GM21737 (cell line): ENCODE measurements around the gene CARD16.
"Not testable (repeated sequence)": the region's sequence is repeated elsewhere in the genome, so short reads cannot be mapped to it uniquely, and the experiment has no call there.

ENCODE experiments used
- ATAC-seq: cut with Tn5 transposase; IDR thresholded peaks from one replicate; pipeline ENCODE4 v1.9.1; 2021; ENCODE audit warnings: mild to moderate bottlenecking, moderate library complexity; ENCODE audit not compliant: unreplicated experiment

Gene CARD16

DNA sequence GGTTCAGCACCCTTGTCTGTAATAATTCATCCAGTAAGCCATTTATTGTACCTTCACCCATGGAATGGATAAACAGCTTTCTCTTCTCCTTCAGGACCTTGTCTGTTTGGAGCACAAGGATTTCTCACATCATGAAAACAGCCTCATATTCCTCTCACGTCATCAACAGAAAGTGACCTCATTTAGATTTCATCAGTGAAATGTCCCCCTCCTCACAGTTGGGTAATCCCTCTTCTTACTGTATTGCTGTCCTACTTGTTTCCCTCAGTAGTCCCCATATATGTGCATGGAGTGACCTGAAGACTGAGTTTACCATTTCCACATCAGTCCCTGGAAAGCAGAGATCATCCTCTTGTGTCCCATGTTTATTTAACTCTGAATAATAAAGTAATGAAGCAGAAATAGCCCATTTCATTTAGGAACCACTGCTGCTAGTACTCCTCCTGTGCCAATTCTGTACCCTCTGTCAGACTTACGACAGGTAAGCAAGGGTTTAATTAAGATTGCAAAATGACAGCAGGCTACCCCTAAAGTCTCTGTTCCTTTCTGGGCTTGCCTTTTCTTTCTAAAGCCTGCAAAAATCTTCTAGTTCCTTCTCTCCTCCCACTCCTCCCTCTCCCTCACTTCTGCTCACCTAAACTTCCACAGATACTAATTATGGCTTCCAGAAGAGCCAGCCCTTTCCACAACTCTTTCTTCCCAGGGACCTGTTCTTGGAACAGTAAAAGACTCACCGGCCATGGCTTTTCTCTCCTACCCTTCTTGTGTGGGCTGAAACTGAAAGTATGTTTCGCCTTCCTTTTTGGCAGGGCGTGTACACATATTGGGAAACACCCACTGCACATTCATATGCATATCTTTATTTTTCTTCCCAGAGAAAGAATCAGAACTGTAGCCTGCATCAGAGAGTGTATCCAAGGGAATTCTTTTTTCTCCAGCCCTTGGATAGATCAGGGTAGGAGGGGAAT, at the start of gene CARD16:
Gene CARD16, minus strand, starts transcription at position 779 of the 968 bp plus-strand sequence. Its CDS starts 38 bp downstream, at position 741.
- ATAC-seq, result peak; percentile 99

DNA sequence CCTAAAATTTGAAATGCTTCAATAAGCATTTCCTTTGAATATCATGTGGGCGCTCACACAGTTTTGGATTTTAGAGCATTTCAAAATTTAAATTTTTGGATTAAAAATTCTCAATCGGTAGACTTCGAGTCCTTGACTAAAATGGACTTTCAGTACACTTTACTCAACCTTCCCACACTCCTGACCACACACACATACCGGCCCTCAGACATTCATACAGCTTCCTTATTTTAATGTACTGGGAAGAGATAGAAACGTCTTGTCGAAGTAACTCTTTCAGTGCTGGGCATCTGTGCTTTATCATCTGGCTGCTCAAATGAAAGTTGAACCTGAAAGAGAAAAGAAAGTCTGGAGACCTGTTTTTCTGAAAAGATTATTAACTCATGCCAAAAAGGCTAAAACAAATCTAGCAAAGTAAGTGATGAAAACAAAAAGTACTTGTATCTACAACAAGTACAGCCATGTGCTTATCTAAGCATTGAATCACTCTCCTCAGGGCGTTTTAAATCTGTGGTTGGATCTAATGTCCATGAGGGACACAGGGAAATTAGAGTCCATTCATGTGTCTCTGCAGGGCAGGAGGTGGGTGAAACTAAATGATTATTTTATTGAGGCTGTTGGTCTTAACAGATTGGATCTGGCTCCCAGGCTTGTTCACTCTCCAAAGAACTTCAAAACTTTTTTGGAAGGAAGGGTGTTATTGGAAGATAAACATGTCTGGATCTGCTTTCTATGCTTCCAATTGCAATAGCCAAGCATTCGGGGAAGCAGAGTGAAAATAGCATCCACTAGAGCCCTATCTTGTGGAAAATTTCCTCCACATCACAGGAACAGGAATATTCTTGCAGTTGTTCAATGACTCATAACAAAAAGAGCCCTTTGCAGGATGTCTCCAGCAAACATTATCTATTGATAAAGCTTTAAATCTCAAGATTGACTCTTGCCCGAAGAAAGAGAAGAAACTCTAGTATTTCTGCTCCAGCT, 47.4 kb upstream of the CARD16 start:
- ATAC-seq, result no peak

DNA sequence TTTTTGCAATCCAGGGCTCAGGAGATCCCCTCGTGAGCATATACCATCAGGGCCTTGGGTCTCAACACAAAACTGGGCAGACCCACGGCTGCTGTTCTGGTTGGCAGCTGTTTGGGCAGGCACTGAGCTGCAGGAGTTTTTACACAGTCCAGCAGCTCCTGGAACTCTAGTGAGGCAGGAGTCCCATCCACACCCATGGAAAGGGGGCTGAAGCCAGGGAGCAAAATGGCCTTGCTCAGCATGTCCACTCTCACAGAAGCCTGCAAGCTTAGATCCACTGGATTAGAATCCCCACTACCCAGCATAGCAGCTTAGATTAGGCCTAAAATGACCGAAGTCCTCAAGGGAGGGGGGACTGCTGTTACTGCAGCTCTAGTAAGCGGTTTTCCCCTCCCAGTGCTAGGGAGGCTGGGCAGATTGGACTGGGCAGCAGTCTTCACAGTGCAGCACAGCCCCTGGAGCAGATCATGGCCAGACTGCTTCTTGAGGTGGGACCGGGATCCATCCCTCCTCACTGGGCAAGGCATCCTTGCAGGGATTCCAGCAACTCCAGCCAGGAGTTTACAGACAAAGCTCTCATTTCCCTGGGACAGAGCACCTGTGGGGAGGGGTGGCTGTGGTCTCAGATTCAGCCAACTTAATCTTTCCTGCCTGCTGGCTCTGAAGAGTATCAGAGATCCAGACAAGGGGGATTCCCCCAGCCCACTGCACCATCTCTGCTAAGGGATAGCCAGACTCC, 36.4 kb upstream of the CARD16 start:
- no peak for ATAC-seq

DNA sequence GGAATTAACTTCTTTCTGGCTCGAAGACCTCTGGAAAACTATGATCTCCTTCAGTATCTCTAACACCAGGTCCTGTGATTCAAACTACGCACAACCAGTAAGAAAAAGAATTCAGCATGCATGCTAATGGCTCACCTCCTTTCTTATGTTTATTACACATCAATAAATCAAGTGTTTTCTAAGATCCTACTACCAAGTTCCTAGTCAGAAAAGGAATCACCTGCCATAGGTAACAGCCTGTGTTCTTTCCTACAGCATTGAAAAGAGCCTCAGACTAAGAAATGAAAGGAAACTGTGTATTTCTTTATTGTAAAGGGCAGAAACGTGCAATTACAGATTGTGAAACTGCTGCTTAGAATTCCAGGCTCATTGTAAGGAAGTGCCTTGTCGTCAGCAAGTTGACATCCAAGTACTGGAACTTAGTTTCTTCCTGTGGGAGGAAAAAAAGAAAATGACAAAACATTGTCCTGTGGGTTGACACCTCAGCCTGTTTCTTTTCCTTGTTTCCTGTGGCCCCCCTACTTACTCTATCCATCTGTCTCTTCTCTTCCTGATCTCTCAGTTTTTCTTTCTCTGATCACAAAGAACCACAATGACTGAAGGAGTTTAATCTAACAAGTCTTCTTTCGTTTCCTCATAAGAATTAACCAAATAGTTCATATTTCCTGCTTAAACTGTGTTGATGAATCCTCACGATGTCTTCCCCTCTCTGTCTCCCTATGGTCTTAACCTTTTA, 35.2 kb upstream of the CARD16 start:
- not testable (repeated sequence) for ATAC-seq

DNA sequence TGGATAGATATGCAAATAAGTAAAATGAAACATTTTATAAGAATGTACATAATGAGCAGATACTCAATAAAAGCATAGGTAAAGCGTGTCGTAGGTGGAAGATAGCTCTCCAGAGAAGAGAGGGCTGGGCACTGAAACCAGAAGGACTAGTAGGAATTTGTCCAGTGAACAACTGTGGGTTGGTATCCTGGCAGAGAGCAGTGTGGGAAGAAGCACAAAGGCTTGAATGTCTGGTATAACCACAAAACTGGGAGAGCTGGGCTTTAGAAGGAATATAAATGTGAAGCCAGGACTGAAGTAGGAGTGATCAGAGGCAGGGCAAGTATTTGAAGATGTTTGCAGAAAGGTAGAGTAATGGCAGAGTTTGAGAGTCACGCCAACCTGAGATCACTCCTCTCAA, 33.1 kb upstream of the CARD16 start:
- ATAC-seq, result no peak

DNA sequence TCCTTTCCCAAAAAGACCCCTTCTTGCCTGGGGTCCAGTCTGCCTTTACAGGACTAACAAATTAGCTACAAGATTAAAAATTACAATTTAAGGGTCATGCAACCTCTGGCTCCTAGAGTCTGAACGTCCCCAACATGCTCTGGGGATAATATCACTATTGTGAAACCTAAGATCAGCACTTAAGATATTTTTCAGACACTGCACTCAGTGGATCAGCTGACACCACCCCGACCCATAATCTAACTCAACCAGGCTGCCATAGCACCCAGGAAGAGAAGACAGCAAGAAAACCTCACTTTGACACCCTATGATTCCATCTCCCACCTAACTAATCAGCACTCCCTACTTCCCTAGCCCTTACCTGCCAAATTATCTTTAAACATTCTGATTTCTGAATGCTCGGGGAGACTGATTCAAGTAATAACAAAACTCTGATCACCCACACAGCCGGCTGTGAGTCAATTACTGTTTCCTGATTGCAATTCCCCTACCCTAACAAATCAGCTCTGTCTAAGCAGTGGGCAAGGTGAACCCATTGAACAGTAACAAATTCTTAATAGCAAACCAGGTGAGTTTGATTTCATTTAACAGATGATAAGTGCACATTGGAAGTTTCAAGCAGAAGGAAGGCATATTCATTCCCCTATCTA, 32.1 kb upstream of the CARD16 start:
- not testable (repeated sequence) for ATAC-seq

DNA sequence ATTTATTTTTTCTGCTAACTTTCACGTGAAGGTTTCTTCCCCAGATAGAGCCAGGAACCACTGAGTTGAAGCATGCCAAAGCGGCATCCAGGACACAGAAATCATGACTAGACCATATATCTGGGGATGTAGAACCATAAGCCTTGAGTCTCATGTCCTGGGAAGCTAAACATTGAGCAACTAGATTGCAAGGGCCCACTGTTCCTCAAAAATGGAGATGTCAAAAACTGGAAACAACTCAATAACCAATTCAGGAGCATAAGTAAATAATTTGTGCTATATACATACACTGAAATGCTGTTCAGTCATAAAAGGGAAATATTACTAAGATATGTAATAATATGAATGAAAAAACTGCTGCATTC, 29.0 kb upstream of the CARD16 start:
- no peak for ATAC-seq

DNA sequence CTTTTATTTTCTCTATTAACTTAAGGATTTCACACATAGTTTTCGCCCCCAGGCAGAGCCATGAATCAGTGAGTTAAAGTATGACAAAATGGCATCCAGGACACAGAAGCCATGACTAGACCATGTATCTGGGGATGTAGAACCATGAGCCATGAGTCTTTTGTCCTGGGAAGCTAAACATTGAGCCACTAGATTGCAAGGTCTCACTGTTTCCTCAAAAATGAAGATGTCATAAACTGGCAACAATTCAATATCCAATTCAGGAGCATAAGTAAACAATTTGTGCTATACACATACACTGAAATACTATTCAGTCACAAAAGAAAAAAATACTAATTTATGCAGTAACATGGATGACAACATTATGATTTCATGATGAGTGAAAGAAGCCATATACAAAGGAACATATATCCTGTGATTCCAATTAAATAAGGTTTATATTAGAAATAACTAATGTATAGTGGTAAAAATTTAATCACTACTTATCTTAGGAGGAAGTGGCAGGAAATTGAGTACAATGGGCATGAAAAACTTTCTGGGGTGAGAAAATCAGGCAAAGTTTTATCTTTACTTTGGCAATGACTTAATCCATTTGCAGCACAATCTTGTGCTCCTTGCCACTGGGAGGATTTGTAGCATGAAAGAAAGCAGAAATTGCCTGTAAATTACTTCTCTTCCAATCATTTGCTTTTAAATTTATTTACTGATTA, 28.5 kb upstream of the CARD16 start:
- ATAC-seq, result no peak

DNA sequence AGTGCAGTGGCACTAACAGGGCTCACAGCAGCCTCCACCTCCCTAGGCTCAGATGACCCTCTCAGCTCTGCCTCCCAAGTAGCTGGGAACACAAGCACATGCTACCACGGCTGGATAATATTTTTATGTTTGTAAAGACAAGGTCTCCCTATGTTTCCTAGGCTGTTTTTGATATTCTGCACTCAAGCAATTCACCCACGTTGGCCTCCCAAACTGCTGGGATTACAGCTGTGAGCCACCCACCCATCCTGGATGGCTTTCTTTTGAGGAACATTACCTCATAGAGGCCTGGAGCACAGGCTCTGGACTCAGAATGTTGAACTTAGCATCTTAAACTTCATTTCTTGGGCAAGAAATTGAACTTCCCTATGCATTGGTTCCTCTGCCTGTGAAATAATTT, 26.9 kb upstream of the CARD16 start:
- ATAC-seq, result not testable (repeated sequence)

DNA sequence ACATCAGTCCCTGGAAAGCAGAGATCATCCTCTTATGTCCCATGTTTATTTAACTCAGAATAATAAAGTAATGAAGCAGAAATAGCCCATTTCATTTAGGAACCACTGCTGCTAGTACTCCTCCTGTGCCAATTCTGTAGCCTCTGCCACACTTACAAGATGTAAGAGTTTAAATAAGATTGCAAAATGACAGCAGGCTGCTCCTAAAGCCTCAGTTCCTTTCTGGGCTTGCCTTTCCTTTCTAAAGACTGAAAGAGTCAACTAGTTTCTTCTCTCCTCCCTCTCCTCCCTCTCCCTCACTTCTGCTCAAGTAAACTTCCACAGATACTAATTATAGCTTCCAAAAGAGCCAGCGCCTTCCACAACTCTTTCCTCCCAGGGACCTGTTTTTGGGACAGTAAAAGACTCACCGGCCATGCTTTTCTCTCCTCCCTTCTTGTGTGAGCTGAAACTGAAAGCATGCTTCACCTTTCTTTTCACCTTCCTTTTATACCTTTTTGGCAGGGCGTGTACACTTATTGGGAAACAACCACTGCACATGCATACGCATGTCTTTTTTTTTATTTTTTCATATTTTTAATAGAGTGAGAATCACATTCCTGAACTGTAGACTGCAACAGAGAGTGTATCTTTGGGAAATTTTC, 26.1 kb upstream of the CARD16 start:
- no peak for ATAC-seq

DNA sequence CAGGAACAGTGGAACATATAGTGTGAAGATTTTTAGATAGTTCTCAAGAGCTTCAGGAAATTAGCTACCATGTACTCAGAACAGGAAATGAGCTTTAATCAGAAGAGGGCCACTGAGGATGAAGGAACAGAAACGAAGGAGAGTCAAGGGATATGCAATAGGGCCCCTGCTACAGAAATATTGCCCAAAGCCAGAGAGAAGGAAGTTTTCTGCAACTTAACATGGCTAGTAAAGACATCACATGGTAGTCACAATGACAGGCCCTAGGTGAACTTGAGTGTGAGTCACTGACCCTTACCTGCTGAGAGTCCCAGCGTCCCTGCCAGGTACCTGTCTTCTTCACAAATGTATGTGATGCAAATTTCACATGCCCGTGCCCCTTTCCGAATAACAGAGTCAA, 25.2 kb upstream of the CARD16 start:
- ATAC-seq, result no peak

DNA sequence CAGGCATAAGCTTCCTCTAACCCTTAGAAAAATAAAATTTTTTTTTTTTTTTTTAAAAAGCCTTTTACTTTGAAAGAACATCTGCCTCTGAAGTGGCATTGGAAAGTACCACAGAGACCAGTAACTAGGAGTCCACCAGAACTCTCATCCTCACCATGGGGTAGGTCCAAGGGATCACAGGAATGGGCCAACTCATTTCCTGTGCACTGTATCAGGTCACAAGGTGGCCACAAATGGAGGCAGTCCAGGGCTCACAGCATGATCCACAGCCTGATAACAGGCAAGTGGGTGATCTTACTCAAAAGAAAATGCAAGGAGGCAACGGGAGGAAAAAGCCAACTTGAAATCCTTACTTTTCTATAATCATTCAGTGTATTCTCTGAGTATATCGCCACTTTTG, 24.6 kb upstream of the CARD16 start:
- ATAC-seq, result not testable (repeated sequence)

DNA sequence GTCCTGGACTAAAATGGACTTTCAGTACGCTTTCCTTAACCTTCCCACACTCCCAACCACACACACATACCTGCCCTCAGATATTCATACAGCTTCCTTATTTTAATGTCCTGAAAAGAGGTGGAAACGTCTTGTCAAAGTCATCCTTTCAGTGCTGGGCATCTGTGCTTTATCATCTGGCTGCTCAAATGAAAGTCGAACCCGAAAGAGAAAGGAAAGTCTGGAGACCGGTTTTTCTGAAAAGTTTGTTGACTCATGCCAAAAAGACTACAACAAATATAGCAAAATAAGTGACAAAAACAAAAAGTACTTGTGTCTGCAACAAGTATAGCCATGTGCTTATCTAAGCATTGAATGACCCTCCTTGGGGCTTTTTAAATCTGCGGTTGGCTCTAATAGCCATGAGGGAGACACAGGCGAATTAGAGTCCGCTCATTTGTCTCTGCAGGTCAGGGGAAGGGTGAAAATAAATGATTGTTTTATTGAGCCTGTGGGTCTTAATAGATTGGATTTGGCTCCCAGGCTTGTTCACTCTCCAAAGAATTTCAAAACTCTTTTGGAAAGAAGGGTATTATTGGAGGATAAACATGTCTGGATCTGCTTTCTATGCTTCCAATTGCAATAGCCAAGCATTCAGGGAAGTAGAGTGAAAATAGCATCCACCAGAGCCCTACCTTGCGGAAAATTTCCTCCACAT, 18.3 kb upstream of the CARD16 start:
- not testable (repeated sequence) for ATAC-seq

DNA sequence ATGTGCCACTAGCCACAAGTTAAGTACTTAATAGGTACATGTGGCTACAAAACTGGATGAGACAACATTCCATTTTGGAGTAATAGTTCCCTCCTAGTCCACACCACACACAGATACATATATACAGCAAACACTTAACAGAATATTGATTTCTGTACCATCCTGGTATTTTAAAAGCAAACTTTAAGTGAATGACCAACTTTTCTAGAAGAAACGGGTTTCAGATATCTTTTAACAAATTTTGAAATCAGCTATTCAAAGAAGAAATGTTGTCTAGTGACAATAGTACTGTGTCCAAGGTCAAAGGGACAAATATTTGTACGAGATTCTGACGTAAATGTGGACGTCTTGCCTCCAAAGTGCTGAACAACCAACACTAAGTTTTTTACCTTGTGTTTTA, 12.3 kb upstream of the CARD16 start:
- ATAC-seq, result no peak

DNA sequence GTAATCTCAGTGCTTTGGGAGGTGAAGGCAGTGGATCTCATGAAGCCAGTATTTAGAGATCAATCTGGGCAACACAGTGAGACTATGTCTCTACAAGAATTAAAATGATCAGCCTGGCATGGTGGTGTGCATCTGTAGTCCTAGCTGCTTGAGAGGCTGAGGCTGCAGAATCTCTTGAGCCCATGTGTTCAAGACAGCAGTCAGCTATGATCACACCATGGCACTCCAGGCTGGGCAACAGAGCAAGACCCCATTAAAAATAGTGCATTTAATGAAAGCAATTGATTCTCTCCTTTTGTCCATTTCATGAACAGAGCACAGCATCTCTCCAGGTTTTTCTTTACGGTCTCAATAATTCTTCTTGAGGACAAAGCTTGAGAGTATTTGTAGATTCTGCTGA, 11.3 kb upstream of the CARD16 start:
- no peak for ATAC-seq

DNA sequence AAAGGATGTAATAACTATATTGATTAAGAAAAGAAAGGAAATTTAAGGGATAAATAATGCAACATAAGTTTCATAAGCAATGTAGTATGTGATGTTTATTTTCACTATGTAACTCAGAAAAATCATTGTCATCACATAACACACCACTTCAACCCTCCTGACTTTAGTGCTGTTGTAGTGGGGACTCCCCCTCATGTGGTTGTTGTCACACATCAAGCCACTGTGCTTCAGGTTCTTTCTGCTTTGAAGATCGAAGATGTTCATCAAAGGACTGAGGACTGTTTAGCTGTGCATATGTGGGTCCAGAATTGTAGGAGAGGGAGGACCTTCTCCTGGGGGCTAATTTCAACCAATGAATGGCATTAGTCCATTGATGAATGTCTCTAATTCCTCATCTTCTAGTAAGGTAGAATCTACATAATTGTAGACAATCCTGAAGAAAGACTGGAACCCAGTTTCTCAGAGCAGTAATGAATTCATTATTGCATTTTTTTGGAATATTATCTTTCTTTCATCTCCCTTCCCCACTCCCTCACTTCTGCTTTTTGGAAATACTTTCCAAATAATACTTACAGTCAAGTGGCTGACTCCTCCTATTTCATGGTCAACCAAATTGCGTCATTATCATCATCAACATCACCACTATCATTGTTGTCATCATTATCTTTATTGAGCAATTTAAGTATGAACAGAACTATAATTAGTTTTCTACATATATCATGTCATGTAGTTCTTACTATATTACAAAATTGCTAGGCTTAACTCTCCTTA, 9.8 kb upstream of the CARD16 start:
- no peak for ATAC-seq

DNA sequence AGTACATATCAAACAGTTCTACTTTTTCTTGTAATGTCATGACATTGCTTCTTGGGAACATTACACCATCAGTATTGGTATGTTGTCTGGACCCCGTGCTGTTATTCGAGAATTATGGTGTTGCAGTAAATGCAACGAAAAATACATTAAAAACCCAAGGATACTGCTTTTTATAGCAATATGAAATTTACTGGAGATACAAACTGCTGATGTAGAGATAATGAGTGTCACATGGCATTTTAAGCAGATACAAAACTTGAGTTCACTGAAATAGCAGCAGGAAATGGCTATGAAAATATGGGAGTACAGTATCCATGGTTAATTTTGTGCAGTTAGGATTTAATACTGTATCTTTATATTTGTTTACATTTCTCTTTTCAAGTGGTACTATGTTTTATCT, 7.4 kb upstream of the CARD16 start:
- no peak for ATAC-seq
